Large intestine (tissue), 3 donors: ENCODE measurements around the gene LTA4H. TPM values are rescaled to one million over a fixed set of nuclear protein-coding genes. Genes with fewer than 3 reads are reported as not detected.

Source experiments
- DNase-seq, 2 donors: peaks; one replicate each; pipeline versions ENCODE4 v3.0.0 to v3.0.0-alpha.2; 2013
- H3K27ac ChIP-seq: one replicate; pipeline ENCODE4 v1.5.1; 2013; ENCODE audit warnings: low read length
- H3K27me3 ChIP-seq: 2 replicates; pipeline ENCODE4 v1.6.1; 2013; ENCODE audit warnings: low read length; ENCODE audit not compliant: control insufficient read depth, insufficient read depth
- H3K36me3 ChIP-seq: 2 replicates; pipeline ENCODE4 v1.6.1; 2013; ENCODE audit warnings: low read length; ENCODE audit not compliant: control insufficient read depth, insufficient read depth
- H3K4me1 ChIP-seq: one replicate; pipeline ENCODE4 v1.6.1; 2013; ENCODE audit warnings: low read length; ENCODE audit not compliant: control insufficient read depth, insufficient read depth
- H3K4me3 ChIP-seq: one replicate; pipeline ENCODE4 v1.5.1; 2013; ENCODE audit warnings: low read length
- H3K9me3 ChIP-seq: one replicate; pipeline ENCODE4 v1.6.1; 2013; ENCODE audit warnings: mild to moderate bottlenecking, low read depth, low read length, moderate library complexity; ENCODE audit not compliant: control insufficient read depth
- WGBS: methylation state at CpG from one replicate; pipeline ENCODE4 v1.1.5; 2013; ENCODE audit warnings: low lambda C conversion rate; ENCODE audit not compliant: insufficient coverage; 5-methylcytosine and 5-hydroxymethylcytosine counted together
- polyA plus RNA-seq: library from polyadenylated mRNA; unstranded; fragments of 120-200 nt; gene quantifications from one replicate; pipeline ENCODE4 v1.2.1, GENCODE V29; 2013

The LTA4H gene
- polyA plus RNA-seq, 1 donor, result 218 TPM

GRCh38 chr12:95959107-95959506, 76.3 kb downstream of the LTA4H start:
- no CpG with 5 or more reads among the region's 1 CpG for WGBS
- Histone ChIP-seq H3K9me3 (no peaks in the 10 kb centered on the region), H3K4me3 (no peak overlapping the region), H3K27me3 (no peaks in the 10 kb centered on the region), H3K27ac (no peak overlapping the region), H3K4me1 (peaks cover 3% of the 10 kb centered on the region), H3K36me3 (no peaks in the 10 kb centered on the region)
- no peak for DNase-seq

- Histone ChIP-seq H3K27ac (no peak overlapping the region), H3K4me1 (no peaks in the 10 kb centered on the region), H3K27me3 (no peaks in the 10 kb centered on the region), H3K36me3 (no peaks in the 10 kb centered on the region), H3K9me3 (no peaks in the 10 kb centered on the region), H3K4me3 (no peak overlapping the region)
- 73% methylated on average over 3 of the region's 27 CpGs for WGBS
- no peak for DNase-seq
Measured at GRCh38 chr12:95956557-95957145, 78.7 kb downstream of the LTA4H start.

GRCh38 chr12:95955549-95956159, 79.7 kb downstream of the LTA4H start:
- DNase-seq, result no peak
- H3K36me3 ChIP-seq, result no peaks in the 10 kb centered on the region
- no peaks in the 10 kb centered on the region for H3K9me3 ChIP-seq
- H3K27ac ChIP-seq, result no peak overlapping the region
- H3K27me3 ChIP-seq, result no peaks in the 10 kb centered on the region
- no peak overlapping the region for H3K4me3 ChIP-seq
- no peaks in the 10 kb centered on the region for H3K4me1 ChIP-seq
- WGBS, result 86% methylated on average over 1 of the region's 7 CpGs

GRCh38 chr12:95953000-95953399, 82.4 kb downstream of the LTA4H start:
- H3K27ac ChIP-seq, result no peak overlapping the region
- DNase-seq, result no peak
- H3K27me3 ChIP-seq, result no peaks in the 10 kb centered on the region
- no peak overlapping the region for H3K4me3 ChIP-seq
- WGBS, result no CpG with 5 or more reads among the region's 1 CpG
- H3K9me3 ChIP-seq, result no peaks in the 10 kb centered on the region
- no peaks in the 10 kb centered on the region for H3K4me1 ChIP-seq
- no peaks in the 10 kb centered on the region for H3K36me3 ChIP-seq

- Histone ChIP-seq H3K27ac (no peak overlapping the region), H3K27me3 (no peaks in the 10 kb centered on the region), H3K4me1 (no peaks in the 10 kb centered on the region), H3K36me3 (no peaks in the 10 kb centered on the region), H3K9me3 (no peaks in the 10 kb centered on the region), H3K4me3 (no peak overlapping the region)
- no peak for DNase-seq
Measured at GRCh38 chr12:95951515-95951914, 83.9 kb downstream of the LTA4H start.

Other genes with a start within 250 kb of the LTA4H start
- gene NTN4, start 244.8 kb downstream of the LTA4H start, polyA plus RNA-seq, result 28.4 TPM
- gene SNRPF, start 176.6 kb downstream of the LTA4H start, polyA plus RNA-seq, result 43.6 TPM
- 0.36 TPM for gene CCDC38, start 93.0 kb downstream of the LTA4H start, polyA plus RNA-seq
- 2.7 TPM for gene AMDHD1, start 92.3 kb downstream of the LTA4H start, polyA plus RNA-seq
- gene HAL, start 39.2 kb downstream of the LTA4H start, polyA plus RNA-seq, result 3.6 TPM
- 21.0 TPM for gene ELK3, start 158.8 kb upstream of the LTA4H start, polyA plus RNA-seq